MCF 10A (cell line): ENCODE results near the gene VAT1L. TPM values are rescaled to one million over a fixed set of nuclear protein-coding genes. Genes with fewer than 3 reads are reported as not detected.

Experiments used
- BruUV-seq: library from RNA; stranded (reverse); fragments of 400-500 nt; replicated peaks from 2 replicates; lab custom pipeline; 2021; lab: Mats Ljungman, UMichigan
- CTCF ChIA-PET: fragments of 300-600 bp; sonication (Branson Sonifier 250); formaldehyde crosslinking; extraction: SDS; loops from one replicate; lab custom pipeline; 2021; ENCODE audit warnings: antibody characterized with exemption, inconsistent platforms; lab: Yijun Ruan, JAX
- POLR2A ChIA-PET: fragments of 300-600, 350-650 bp; sonication (Branson Sonifier 250); formaldehyde crosslinking; extraction: SDS; loops from one replicate; lab custom pipeline; 2020; ENCODE audit warnings: antibody characterized with exemption, inconsistent platforms; lab: Yijun Ruan, JAX
- DNase-seq: peaks from one replicate; pipeline ENCODE4 v3.0.0-alpha.2; 2018; ENCODE audit not compliant: unreplicated experiment
- H3K27ac Mint-ChIP-seq: one replicate; pipeline ENCODE4 v1.8.0; 2022; ENCODE audit warnings: mild to moderate bottlenecking, low read depth, mixed read lengths; ENCODE audit not compliant: unreplicated experiment
- H3K27me3 Mint-ChIP-seq: one replicate; pipeline ENCODE4 v1.8.0; 2022; ENCODE audit warnings: mixed read lengths; ENCODE audit not compliant: insufficient read depth, unreplicated experiment
- H3K36me3 Mint-ChIP-seq: one replicate; pipeline ENCODE4 v1.8.0; 2022; ENCODE audit warnings: mild to moderate bottlenecking, moderate library complexity, mixed read lengths; ENCODE audit not compliant: insufficient read depth, unreplicated experiment
- H3K4me1 Mint-ChIP-seq: one replicate; pipeline ENCODE4 v1.8.0; 2022; ENCODE audit warnings: mixed read lengths; ENCODE audit not compliant: insufficient read depth, unreplicated experiment
- H3K4me3 Mint-ChIP-seq: one replicate; pipeline ENCODE4 v1.8.0; 2022; ENCODE audit warnings: mild to moderate bottlenecking, moderate library complexity, mixed read lengths; ENCODE audit not compliant: unreplicated experiment
- H3K9me3 Mint-ChIP-seq: one replicate; pipeline ENCODE4 v1.8.0; 2022; ENCODE audit warnings: mixed read lengths; ENCODE audit not compliant: unreplicated experiment
- intact Hi-C: fragments of 100-400 bp; cut with micrococcal nuclease; formaldehyde crosslinking; loops from 2 replicates; pipeline ENCODE4 v1.14.1; 2022
- total RNA-seq: library from RNA; stranded (reverse); gene quantifications from 2 replicates; pipeline ENCODE4 v1.2.3, GENCODE V29; 2022
- TF ChIP-seq, protein P1 (sequence below): fragments of 200-600 bp; IDR thresholded peaks from one replicate; pipeline ENCODE4 v1.8.0; 2022; ENCODE audit warnings: antibody characterized with exemption, mild to moderate bottlenecking; ENCODE audit not compliant: unreplicated experiment

Gene VAT1L
- total RNA-seq, 1 experiment from 2014 or later: 1.1 TPM

DNA sequence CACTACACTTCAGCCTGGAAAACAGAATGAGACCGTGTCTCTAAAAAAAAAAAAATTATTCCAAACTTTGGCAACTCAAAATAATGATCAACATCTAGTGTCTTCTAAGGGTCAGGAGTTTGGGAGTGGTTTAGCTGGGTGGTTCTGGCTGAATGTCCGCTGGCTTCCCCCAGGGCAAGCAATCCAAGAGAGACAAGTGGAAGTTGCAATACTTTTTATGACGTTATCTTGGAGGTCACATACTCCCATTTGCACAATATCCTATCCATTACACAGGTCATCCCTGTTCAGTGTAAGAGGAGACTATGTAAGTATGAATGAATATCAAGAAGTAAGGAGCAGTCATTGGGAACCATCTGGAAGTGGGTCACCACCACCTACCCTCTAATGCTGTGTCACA lies 218.8 kb downstream of the VAT1L start:
- TF ChIP-seq, protein P1, sequence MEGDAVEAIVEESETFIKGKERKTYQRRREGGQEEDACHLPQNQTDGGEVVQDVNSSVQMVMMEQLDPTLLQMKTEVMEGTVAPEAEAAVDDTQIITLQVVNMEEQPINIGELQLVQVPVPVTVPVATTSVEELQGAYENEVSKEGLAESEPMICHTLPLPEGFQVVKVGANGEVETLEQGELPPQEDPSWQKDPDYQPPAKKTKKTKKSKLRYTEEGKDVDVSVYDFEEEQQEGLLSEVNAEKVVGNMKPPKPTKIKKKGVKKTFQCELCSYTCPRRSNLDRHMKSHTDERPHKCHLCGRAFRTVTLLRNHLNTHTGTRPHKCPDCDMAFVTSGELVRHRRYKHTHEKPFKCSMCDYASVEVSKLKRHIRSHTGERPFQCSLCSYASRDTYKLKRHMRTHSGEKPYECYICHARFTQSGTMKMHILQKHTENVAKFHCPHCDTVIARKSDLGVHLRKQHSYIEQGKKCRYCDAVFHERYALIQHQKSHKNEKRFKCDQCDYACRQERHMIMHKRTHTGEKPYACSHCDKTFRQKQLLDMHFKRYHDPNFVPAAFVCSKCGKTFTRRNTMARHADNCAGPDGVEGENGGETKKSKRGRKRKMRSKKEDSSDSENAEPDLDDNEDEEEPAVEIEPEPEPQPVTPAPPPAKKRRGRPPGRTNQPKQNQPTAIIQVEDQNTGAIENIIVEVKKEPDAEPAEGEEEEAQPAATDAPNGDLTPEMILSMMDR: no peak
- Mint-ChIP-seq H3K4me1 (peaks cover 7% of the 10 kb centered on the region), H3K9me3 (no peaks in the 10 kb centered on the region), H3K27me3 (peaks cover 2% of the 10 kb centered on the region), H3K4me3 (no peak overlapping the region), H3K36me3 (peaks cover 7% of the 10 kb centered on the region), H3K27ac (no peak overlapping the region)
- no TSS peak for BruUV-seq
- ChIA-PET POLR2A (no interaction called here), CTCF (interaction anchor here (0.5 to 0.8 kb wide), 6 partner anchors 10 to 320 kb away, joined by 3 to 8 read pairs (median 3); no protein-coding TSS in a partner anchor)
- no peak for DNase-seq
- intact Hi-C loops: no loop called here

DNA sequence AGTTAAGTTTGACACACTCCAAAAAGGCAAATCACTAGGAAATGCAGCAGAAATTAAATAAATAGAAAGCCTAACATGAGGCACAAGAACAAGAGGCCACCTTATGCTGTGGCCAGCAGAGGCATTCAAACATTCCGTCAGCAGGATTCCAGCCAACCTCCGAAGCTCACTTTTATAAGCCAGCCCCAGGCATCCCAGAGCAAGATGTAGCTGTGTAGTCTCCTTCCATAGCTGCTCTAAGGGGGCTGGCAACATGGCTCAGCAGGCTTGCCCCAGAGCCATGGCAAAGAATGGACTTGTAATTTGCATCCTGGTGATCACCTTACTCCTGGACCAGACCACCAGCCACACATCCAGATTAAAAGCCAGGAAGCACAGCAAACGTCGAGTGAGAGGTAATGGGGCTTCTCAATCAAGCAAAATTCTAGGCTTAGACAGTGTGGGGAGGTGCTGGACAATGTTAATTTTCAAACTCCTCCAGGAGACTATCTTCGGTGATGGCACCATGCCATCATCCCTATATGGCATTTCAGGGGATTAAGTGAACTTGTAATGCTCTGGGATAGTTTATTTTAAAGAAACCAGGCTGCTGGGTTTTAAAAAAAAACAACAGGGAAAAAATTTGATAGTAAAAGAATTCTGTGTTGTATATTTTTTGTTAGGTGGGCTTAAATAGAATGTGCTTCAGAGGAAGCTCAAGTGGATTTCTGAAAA lies 234.1 kb downstream of the VAT1L start, which contains the start of gene CLEC3A:
Gene CLEC3A (plus strand): TSS at position 202 of the 714 bp plus-strand sequence. CDS start 79 bp downstream, at position 281.
- intact Hi-C loops: no loop called here
- H3K9me3 Mint-ChIP-seq: peaks cover 8% of the 10 kb centered on the region
- peaks cover 22% of the 10 kb centered on the region for H3K27me3 Mint-ChIP-seq
- TF ChIP-seq, protein P1: no peak
- H3K27ac Mint-ChIP-seq: no peak within 1 kb of the TSS
- H3K36me3 Mint-ChIP-seq: no peaks in the 10 kb centered on the region
- ChIA-PET POLR2A (no interaction called here), CTCF (interaction anchor here (0.6 to 1.1 kb wide), 4 partner anchors 9 to 21 kb away, joined by 3 to 6 read pairs (median 4); no protein-coding TSS in a partner anchor)
- H3K4me3 Mint-ChIP-seq: no peak within 1 kb of the TSS
- no peaks in the 10 kb centered on the region for H3K4me1 Mint-ChIP-seq
- no TSS peak for BruUV-seq
- no peak for DNase-seq

DNA sequence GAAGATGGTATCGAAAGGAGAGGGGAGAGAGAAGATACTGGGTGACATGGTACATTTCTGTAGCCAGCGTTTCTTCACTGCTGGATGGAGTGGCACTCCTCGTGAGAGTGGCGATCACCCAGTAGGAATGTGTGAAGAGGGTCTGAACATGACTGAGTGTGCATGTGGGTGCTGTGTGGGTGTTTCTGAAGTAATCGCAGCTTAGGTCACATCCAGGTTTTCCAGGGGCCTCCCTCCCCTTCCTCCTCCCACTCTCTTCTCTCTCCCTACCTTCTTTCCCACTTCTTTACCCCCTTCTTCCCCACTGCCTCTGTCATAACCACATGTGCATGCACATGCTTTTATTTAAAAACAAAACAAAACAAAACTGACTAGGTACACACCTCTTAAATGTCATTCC lies 235.8 kb downstream of the VAT1L start:
- POLR2A ChIA-PET: no interaction called here
- H3K4me3 Mint-ChIP-seq: no peak overlapping the region
- peaks cover 5% of the 10 kb centered on the region for H3K9me3 Mint-ChIP-seq
- intact Hi-C loops: no loop called here
- H3K27ac Mint-ChIP-seq: no peak overlapping the region
- H3K27me3 Mint-ChIP-seq: peaks cover 16% of the 10 kb centered on the region
- H3K4me1 Mint-ChIP-seq: no peaks in the 10 kb centered on the region
- CTCF ChIA-PET: no interaction called here
- BruUV-seq: no TSS peak
- TF ChIP-seq, protein P1: no peak
- no peak for DNase-seq
- no peaks in the 10 kb centered on the region for H3K36me3 Mint-ChIP-seq

DNA sequence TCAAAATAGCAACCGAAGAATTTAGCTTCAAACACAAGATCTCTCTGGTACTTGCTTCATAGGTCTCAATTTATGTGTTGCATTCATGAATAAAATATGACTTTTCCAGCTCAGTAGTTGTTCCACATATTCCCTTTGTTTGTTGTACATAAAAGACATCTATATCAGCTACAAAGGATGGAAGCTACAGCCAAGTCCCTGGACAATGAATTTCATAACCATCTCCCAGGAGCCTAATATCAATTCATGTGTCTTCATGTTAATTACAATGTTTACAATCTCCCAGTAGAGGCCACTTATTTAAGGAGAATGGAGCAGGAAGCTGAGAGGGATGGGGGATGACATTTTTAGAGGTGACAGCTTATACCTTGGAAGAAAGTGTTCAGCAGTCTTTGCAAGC lies 237.3 kb downstream of the VAT1L start:
- TF ChIP-seq, protein P1: no peak
- H3K9me3 Mint-ChIP-seq: no peaks in the 10 kb centered on the region
- POLR2A ChIA-PET: interaction anchor here (1.1 kb wide), 1 partner anchor 23 kb away, joined by 3 read pairs; no protein-coding TSS in a partner anchor
- intact Hi-C loops: no loop called here
- no peak for DNase-seq
- H3K27me3 Mint-ChIP-seq: peaks cover 10% of the 10 kb centered on the region
- CTCF ChIA-PET: interaction anchor here (1.2 to 2.4 kb wide), 3 partner anchors 23 to 53 kb away, joined by 3 to 19 read pairs (median 5); no protein-coding TSS in a partner anchor
- no peaks in the 10 kb centered on the region for H3K4me1 Mint-ChIP-seq
- H3K4me3 Mint-ChIP-seq: no peak overlapping the region
- H3K36me3 Mint-ChIP-seq: no peaks in the 10 kb centered on the region
- no TSS peak for BruUV-seq
- H3K27ac Mint-ChIP-seq: no peak overlapping the region
